ENCODE results near the gene PLCB3. TPM values are rescaled to one million over a fixed set of nuclear protein-coding genes. Genes with fewer than 3 reads are reported as not detected.
A peak's percentile ranks its signal among the peaks of the same experiment; 100 is the strongest.

The PLCB3 gene
- total RNA-seq, 4 donors from 2014 or later: 30.5 to 38.4 (median 37.4) TPM

DNA sequence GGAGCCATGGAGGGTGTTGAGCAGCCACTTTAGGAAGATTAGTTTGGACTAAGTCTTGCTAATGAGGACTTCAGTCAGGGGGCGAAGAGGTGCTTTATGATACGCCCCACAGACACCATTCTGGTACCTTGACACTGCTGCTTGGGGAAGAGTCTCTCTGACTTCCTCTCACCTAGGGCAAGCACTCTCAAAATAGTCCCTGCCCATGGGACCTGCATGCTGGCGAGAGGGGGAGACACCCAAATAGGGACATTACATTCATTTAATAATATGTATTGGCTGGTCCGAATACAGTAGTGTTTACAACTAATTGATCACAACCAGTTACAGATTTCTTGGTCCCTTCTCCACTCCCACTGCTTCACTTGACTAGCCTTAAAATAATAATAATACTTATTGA, 44.4 kb downstream of the PLCB3 start:
- 88 to 94% methylated on average over 4 of the region's 4 CpGs for WGBS, 2 donors
- intact Hi-C loops (cut with DNase I; ENCODE audit: low total_unique reads): no loop called here
- no peak overlapping the region for H3K4me3 ChIP-seq (ENCODE audit: low read depth, poor library complexity, severe bottlenecking)
- TF ChIP-seq, protein P1, sequence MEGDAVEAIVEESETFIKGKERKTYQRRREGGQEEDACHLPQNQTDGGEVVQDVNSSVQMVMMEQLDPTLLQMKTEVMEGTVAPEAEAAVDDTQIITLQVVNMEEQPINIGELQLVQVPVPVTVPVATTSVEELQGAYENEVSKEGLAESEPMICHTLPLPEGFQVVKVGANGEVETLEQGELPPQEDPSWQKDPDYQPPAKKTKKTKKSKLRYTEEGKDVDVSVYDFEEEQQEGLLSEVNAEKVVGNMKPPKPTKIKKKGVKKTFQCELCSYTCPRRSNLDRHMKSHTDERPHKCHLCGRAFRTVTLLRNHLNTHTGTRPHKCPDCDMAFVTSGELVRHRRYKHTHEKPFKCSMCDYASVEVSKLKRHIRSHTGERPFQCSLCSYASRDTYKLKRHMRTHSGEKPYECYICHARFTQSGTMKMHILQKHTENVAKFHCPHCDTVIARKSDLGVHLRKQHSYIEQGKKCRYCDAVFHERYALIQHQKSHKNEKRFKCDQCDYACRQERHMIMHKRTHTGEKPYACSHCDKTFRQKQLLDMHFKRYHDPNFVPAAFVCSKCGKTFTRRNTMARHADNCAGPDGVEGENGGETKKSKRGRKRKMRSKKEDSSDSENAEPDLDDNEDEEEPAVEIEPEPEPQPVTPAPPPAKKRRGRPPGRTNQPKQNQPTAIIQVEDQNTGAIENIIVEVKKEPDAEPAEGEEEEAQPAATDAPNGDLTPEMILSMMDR (IDR thresholded peaks at IDR 0.05): no peak
- no peak for TF ChIP-seq POLR2A (IDR thresholded peaks at IDR 0.05)
- DNase-seq (ENCODE audit: low spot score in 2 of 2): no peak

DNA sequence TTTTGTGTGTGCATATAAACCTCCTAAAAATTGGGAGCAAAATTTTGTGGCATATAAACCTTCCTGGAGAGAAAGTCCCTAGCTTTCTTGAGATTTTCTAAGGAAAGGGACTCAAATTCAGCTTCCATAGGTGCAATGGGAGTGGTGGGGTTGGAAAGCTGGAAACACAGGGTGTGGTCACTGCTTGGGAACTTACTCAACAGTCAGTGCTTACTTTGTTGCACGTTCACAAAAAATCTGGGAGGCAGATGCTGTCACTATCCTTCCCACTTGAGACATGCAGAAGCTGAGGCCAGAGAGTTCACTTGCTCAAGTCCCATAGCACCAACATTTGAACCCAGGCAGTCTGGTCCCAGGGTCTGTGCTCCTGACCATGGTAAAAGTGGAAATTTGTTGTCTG, 44.9 kb downstream of the PLCB3 start:
- intact Hi-C loops (cut with DNase I; ENCODE audit: low total_unique reads): no loop called here
- no peak for DNase-seq (ENCODE audit: low spot score in 2 of 2)
- no peak for TF ChIP-seq POLR2A (IDR thresholded peaks at IDR 0.05)
- TF ChIP-seq, protein P1 (IDR thresholded peaks at IDR 0.05): no peak
- no peak overlapping the region for H3K4me3 ChIP-seq (ENCODE audit: low read depth, poor library complexity, severe bottlenecking)
- WGBS, 2 donors: 20 to 21% methylated on average over 1 of the region's 1 CpG

DNA sequence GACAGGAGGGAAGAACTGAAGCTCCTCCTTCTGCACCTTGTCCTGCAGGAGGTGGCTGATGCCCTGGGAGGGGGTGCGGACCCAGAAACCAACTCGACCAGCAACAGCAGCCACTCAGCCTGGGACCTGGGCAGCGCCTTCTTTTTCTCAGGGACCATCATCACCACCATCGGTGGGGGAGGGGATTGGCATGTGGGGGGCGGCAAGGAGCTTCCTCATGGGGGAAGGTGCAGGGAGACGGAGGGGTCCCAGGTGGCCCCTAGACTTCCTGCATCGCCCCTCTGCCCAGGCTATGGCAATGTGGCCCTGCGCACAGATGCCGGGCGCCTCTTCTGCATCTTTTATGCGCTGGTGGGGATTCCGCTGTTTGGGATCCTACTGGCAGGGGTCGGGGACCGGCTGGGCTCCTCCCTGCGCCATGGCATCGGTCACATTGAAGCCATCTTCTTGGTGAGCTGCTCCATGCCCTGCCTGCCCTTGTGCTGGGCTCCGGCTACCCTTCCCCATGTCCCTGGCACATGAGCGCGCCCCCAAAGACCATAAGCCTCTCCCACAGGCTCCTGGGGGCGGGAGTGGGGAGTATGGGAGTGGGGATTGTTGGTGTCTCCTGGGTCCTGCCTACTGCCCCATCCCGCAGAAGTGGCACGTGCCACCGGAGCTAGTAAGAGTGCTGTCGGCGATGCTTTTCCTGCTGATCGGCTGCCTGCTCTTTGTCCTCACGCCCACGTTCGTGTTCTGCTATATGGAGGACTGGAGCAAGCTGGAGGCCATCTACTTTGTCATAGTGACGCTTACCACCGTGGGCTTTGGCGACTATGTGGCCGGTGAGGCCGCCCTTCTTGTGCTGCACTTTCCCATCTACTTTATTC, 45.7 kb downstream of the PLCB3 start:
- TF ChIP-seq, protein P1 (IDR thresholded peaks at IDR 0.05): no peak
- TF ChIP-seq POLR2A (IDR thresholded peaks at IDR 0.05): no peak
- intact Hi-C loops (cut with DNase I; ENCODE audit: low total_unique reads): no loop called here
- WGBS, 2 donors: 44% methylated on average over 27 to 31 of the region's 34 CpGs
- no peak overlapping the region for H3K4me3 ChIP-seq (ENCODE audit: low read depth, poor library complexity, severe bottlenecking)
- no peak for DNase-seq (ENCODE audit: low spot score in 2 of 2)

DNA sequence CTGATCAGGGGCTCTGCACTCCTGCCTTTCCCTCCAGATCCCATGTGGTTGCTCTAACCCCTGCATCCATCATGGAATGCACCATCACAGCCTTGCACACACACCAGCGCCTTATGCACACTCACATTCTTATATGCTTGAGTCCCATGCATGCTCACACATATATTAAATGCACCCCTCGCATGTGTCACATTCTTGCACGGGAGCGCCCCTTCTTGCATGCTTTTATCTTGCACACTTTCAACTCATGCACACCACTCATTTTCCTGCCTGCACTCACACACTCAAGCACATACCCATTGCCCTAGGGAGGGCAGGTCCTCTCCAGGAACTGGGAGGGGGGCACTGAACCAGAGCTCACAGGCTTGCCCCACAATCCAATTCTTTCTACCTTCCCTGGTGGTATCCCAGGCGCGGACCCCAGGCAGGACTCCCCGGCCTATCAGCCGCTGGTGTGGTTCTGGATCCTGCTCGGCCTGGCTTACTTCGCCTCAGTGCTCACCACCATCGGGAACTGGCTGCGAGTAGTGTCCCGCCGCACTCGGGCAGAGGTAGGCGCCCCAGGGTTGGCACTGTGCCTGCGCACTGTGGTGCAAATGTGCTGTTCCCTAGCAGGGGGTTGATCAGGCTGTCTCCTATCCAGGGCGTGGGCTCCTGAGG, 46.5 kb downstream of the PLCB3 start:
- no peak overlapping the region for H3K4me3 ChIP-seq (ENCODE audit: low read depth, poor library complexity, severe bottlenecking)
- WGBS, 2 donors: 64 to 68% methylated on average over 18 of the region's 18 CpGs
- TF ChIP-seq, protein P1 (IDR thresholded peaks at IDR 0.05): no peak
- no peak for TF ChIP-seq POLR2A (IDR thresholded peaks at IDR 0.05)
- DNase-seq (ENCODE audit: low spot score in 2 of 2): no peak
- intact Hi-C loops (cut with DNase I; ENCODE audit: low total_unique reads): no loop called here

DNA sequence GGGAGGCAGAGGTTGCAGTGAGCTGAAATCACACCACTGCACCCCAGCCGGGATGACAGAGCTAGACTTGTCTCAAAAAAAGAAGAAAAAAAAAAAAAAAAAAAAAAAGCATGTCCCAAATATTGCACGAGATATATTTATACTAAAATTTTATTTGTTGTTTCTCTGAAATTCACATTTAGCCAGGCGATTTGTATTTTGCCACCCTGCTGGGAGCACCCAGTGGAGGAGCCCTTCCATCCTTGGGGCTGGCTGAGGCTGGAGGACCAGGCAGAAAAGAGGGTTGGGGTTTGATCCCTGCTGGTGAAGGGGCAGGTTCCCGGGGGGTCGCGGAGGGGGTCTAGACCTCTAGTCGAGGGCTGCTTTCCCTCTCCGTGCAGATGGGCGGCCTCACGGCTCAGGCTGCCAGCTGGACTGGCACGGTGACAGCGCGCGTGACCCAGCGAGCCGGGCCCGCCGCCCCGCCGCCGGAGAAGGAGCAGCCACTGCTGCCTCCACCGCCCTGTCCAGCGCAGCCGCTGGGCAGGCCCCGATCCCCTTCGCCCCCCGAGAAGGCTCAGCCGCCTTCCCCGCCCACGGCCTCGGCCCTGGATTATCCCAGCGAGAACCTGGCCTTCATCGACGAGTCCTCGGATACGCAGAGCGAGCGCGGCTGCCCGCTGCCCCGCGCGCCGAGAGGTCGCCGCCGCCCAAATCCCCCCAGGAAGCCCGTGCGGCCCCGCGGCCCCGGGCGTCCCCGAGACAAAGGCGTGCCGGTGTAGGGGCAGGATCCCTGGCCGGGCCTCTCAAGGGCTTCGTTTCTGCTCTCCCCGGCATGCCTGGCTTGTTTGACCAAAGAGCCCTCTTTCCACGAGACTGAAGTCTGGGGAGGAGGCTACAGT, 47.9 kb downstream of the PLCB3 start:
- no peak for TF ChIP-seq POLR2A (IDR thresholded peaks at IDR 0.05)
- TF ChIP-seq, protein P1 (IDR thresholded peaks at IDR 0.05): no peak
- intact Hi-C loops (cut with DNase I; ENCODE audit: low total_unique reads): no loop called here
- DNase-seq (ENCODE audit: low spot score in 2 of 2): peak in 1 of 2 donors; percentile 95

More for the DNA sequence above, 47.9 kb downstream of the PLCB3 start:
- 2 to 13% methylated on average over 16 to 45 of the region's 60 CpGs for WGBS, 2 donors
- no peak overlapping the region for H3K4me3 ChIP-seq (ENCODE audit: low read depth, poor library complexity, severe bottlenecking)
